NCI-H1105 treated with DMSO at 0.1 percent for 48 hours (cell line): ENCODE results near the gene ELOVL3.
"Not testable (repeated sequence)": the region's sequence is repeated elsewhere in the genome, so short reads cannot be mapped to it uniquely, and the experiment has no call there.

Experiments used
- DNase-seq: peaks from one replicate; lab custom pipeline; 2025; lab: John Stamatoyannopoulos, UW

ELOVL3 gene

DNA sequence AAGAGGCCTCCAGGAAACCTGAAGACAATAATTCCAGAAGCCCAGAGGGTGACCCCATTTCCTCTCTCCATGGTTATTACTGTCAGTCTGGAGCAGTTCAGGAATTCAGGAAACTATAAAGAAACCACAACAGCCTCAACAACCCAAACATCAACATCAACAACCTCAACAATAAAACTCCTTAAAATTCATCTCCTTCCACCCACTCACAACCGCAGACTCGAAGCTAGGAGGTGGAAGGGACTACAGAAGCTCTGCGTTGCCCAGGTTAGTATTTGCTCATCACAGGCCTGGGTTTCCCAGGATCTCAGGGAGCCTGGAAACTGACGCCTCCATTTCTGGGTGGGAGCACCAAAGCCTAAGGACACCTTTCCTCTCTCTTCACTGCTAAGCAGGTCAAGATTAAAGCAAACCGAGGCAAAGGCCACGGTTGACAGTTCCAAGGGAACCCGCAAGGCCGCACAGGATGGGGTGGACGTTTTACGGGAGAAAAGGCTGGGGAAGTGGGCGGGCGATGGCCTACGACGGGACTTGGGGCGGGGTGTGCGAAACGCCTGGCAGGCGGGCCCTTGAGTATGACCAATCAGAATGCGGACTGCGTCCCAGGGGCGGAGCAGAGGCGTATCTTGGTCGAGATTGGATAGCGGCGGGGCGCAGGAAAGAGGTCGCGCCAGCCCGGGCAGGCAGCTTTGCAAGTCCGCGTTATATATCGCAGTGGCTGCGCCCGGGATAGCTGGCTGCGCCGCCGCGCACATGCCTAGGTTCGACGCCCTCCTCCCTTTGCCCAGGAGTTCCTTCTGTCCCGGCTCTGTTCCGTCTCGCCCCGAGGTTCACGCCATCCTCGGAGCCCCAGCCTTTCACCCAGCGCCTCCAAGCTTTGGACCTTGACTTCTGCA, at the start of gene ELOVL3:
TSS of gene ELOVL3 (plus strand) at position 654 of the 896 bp plus-strand sequence. CDS start 250 bp downstream, outside the sequence.
- no peak for DNase-seq

GRCh38 chr10:102184606-102185005, 41.5 kb upstream of the ELOVL3 start:
- no peak for DNase-seq

- DNase-seq: no peak
Measured at GRCh38 chr10:102185272-102185671, 40.8 kb upstream of the ELOVL3 start.

- no peak for DNase-seq
Measured at GRCh38 chr10:102185811-102186527, 40.1 kb upstream of the ELOVL3 start.

GRCh38 chr10:102188298-102188940, 37.7 kb upstream of the ELOVL3 start:
- DNase-seq: no peak

DNA sequence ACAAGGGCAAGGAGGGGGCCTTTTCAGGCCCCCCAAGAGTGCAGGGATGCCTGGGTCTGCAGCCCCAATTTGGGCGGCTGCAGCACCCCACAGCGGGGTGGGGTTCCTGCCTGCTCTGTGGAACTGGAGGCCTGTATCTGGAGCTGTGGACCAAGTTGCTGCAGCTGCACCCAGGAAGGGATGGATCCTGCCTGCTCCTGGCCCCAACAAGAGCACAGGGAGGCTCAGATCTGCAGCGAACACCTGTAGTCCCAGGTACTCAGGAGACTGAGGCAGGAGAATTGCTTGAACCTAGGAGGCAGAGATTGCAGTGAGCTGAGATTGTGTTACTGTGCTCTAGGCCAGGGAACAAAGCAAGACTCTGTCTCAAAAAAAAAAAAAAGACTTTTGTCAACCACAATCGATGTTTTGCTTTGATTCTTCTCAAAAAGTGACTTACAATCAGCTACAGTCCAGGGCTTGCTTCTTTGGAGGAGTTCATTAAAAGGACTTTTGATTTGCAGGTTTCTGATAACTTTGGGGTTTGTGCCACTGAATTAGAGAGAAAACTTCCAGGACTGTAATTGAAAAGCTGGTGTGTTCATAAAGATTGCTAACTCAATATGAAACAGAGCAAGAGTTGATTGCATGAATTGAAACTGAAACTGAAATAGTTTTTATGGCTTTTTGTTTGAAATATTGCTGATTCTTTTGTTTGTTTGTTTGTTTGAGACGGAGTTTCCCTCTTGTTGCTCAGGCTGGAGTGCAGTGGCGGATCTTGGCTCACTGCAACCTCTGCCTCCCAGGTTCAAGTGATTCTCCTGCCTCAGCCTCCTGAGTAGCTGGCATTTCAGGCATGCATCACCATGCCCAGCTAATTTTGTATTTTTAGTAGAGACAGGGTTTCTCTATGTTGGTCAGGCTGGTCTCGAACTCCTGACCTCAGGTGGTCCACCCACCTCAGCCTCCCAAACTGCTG, 36.9 kb upstream of the ELOVL3 start:
- not testable (repeated sequence) for DNase-seq

GRCh38 chr10:102191956-102192355, 34.1 kb upstream of the ELOVL3 start:
- no peak for DNase-seq

DNA sequence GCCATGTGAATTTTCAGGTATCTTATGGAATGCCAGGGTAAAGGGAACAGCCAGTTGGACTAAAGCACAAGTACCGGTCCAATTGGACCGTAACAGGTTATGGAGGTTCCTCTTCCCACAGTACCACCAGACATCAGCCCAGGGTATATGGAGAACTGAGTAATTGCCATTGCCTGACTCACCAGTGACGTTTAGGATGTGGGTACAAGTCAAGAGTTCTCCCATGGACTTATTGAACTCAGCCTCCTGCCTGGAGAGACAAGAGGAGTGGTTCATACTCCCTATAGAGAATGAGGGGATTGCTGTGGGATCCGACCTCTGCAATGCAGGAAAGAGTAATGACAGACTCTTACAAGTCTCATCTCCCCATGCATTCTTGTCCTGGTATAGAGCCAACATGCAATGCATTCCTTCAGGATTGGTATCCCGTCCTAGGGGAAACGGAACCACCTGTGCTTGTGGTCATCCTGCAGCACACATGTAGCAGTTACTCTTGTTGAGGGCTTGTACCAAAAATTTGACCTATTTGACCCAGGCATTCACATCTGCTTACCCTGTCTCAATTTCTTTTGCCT, 30.7 kb upstream of the ELOVL3 start:
- DNase-seq: no peak

- DNase-seq: no peak
Measured at GRCh38 chr10:102196893-102197292, 29.2 kb upstream of the ELOVL3 start.

DNA sequence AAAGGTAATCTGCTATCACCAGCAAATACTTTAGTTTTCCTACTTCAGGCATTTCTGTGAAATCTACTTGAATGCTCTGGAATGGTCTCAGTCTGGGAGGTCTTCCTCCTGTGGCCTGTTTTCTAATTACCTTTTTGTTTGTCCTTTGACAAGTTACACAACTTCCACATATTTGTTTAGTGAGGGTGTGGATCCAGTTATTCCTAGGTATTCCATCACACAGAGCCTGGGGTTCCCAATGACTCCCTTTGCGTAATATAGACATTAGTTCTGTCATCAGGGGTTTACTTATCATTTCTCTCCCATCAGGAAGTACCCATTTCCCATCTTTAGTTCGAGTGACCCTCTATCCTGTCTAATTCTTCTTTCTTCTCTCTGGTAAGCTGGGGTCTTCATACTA, 28.1 kb upstream of the ELOVL3 start:
- DNase-seq: no peak

GRCh38 chr10:102200751-102201640, 25.1 kb upstream of the ELOVL3 start:
- no peak for DNase-seq

GRCh38 chr10:102202386-102202785, 23.7 kb upstream of the ELOVL3 start:
- no peak for DNase-seq

DNA sequence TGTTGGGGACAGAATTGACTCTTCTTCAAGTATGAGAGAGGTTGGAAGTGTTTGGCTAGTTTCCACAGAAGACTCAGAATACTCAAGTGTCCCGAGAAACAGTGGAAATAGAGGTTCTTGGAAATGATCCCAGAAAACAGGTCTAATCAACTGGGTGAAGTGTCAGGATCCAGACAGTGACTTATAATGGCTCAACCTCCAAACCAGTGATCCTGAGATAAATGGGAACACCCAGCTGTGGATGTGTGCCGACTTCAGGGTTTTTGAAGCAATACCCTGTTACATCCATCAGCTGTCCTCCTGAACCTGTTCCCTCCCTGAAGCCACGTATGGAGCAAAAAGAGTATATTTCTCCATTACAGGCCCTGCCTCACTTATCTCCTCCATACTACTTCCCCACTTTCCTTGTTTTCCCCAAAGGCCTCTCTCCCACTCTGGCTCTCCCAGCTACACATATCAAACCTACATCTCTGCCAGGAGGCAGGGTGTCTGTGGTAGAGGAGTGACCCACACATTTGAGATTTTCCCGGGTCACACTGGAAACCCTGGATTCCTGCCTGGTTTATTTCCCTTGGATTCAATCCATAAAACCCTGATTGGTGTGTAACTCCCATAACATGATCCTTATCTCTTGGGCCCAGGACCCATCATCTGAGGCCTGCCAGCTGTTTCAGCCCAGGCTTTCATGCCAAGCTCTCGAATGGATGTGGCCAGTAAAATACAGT, 17.6 kb upstream of the ELOVL3 start:
- peak; percentile 57 for DNase-seq

GRCh38 chr10:102211615-102212299, 14.3 kb upstream of the ELOVL3 start:
- no peak for DNase-seq

DNA sequence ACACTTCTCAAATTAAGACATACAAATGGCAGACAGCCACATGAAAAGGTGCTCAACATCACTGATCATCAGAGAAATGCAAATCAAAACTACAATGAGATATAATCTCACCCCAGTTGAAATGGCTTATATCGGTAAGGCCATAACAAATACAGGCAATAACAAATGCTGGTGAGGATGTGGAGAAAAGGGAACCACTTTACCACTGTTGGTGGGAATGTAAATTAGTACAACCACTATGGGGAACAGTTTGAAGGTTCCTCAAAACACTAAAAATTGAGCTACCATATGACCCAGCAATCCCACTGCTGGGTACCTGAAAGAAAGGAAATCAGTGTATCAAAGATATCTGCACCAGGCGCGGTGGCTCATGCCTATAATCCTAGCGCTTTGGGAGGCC, 12.5 kb upstream of the ELOVL3 start:
- not testable (repeated sequence) for DNase-seq

- DNase-seq: no peak
Measured at GRCh38 chr10:102219370-102219769, 6.7 kb upstream of the ELOVL3 start.

GRCh38 chr10:102220612-102221011, 5.5 kb upstream of the ELOVL3 start:
- DNase-seq: peak; percentile 60

DNA sequence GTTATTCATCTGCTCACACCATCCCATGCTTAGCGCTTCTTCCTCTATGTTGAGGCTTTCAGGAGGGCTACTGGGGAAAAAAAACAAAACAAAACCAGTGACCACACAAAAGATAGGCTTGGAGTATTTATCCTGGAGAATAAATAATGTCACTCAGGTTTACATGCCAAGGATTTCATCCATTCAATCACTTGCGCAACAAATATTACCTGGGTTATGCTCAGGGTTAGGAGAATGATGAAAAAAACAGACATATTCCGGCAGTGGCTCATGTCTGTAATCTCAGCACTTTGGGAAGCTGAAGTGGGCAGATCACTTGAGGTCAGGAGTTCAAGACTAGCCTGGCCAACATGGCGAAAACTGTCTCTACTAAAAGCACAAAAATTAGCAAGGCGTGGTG, 3.3 kb upstream of the ELOVL3 start:
- DNase-seq: no peak

DNA sequence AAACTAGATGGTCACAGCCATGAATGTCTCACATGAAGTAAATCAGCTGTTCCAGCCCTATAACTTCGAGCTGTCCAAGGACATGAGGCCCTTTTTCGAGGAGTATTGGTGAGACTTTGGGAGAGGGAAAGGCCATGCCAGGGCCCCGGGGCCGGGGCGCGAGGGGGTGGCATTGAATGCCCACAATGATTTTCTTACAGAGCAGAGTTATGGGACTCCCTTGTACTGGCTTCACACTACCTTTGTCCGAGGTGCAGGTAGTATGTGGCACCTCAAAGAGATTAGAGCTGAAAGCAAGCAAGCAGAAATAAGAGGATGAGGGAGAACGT, 407 bp downstream of the ELOVL3 start:
- no peak for DNase-seq
